HG03354 (cell line): ENCODE measurements around the gene LRP2.

ENCODE experiments used
- ATAC-seq: cut with Tn5 transposase; IDR thresholded peaks from one replicate; pipeline ENCODE4 v1.9.1; 2021; ENCODE audit warnings: mild to moderate bottlenecking; ENCODE audit not compliant: unreplicated experiment, poor library complexity, severe bottlenecking

The LRP2 gene

GRCh38 chr2:169108099-169108884 lies 254.0 kb downstream of the LRP2 start:
- ATAC-seq, result no peak

- ATAC-seq, result no peak
These were observed 254.7 kb downstream of the LRP2 start for GRCh38 chr2:169107645-169108044.

GRCh38 chr2:169106563-169107545 lies 255.5 kb downstream of the LRP2 start:
- ATAC-seq, result no peak

- ATAC-seq, result no peak
These were observed 256.2 kb downstream of the LRP2 start for GRCh38 chr2:169106134-169106533.

GRCh38 chr2:169105476-169105875 lies 256.9 kb downstream of the LRP2 start:
- ATAC-seq, result no peak

GRCh38 chr2:169104848-169105247 lies 257.5 kb downstream of the LRP2 start:
- ATAC-seq, result no peak

GRCh38 chr2:169095621-169096105 lies 266.7 kb downstream of the LRP2 start:
- ATAC-seq, result no peak

- ATAC-seq, result no peak
These were observed 267.7 kb downstream of the LRP2 start for GRCh38 chr2:169094676-169095075.

GRCh38 chr2:169093535-169093934 lies 268.8 kb downstream of the LRP2 start:
- no peak for ATAC-seq

GRCh38 chr2:169091761-169092519 lies 270.4 kb downstream of the LRP2 start:
- no peak for ATAC-seq

- ATAC-seq, result no peak
These were observed 271.1 kb downstream of the LRP2 start for GRCh38 chr2:169091256-169091655.

GRCh38 chr2:169090133-169090820 lies 272.1 kb downstream of the LRP2 start:
- no peak for ATAC-seq

GRCh38 chr2:169089182-169089581 lies 273.2 kb downstream of the LRP2 start:
- no peak for ATAC-seq

- ATAC-seq, result no peak
These were observed 274.5 kb downstream of the LRP2 start for GRCh38 chr2:169087757-169088379.

- ATAC-seq, result no peak
These were observed 275.4 kb downstream of the LRP2 start for GRCh38 chr2:169086893-169087467.

- no peak for ATAC-seq
These were observed 279.3 kb downstream of the LRP2 start for GRCh38 chr2:169082995-169083394.

- ATAC-seq, result no peak
These were observed 280.8 kb downstream of the LRP2 start for GRCh38 chr2:169081551-169081950.

- ATAC-seq, result peak; percentile 96
These were observed 281.9 kb downstream of the LRP2 start for GRCh38 chr2:169080250-169081069.
